Kidney (tissue), 14 donors: ENCODE data around the gene GPHA2. TPM values are rescaled to one million over a fixed set of nuclear protein-coding genes. Genes with fewer than 3 reads are reported as not detected.

Experiments used
- DNase-seq, 5 donors: peaks; one replicate each; pipeline ENCODE4 v3.0.0-alpha.2; 2013 to 2020
- FAIRE-seq: peaks from 2 replicates; lab custom pipeline; 2012; peaks lifted over from hg19 to GRCh38; lab: Jason Lieb, UNC
- H3K27ac ChIP-seq, 2 donors: one replicate each; pipeline ENCODE4 v1.7.0; 2013; ENCODE audit warnings: low read depth in 2 of 2, low read length in 2 of 2, inconsistent platforms in 1 of 2
- H3K27me3 ChIP-seq: one replicate; pipeline ENCODE4 v1.7.1; 2013; ENCODE audit warnings: low read length, inconsistent platforms; ENCODE audit not compliant: control insufficient read depth, insufficient read depth
- H3K36me3 ChIP-seq, 3 donors: one replicate each; pipeline versions ENCODE4 v1.7.0 to v1.7.1; 2013; ENCODE audit warnings: low read length in 3 of 3, control low read depth in 1 of 3, inconsistent platforms in 1 of 3; ENCODE audit not compliant: insufficient read depth in 3 of 3, control insufficient read depth in 2 of 3
- H3K4me1 ChIP-seq, 3 donors: one replicate each; pipeline versions ENCODE4 v1.7.0 to v1.7.1; 2013; ENCODE audit warnings: low read length in 3 of 3, inconsistent platforms in 1 of 3, low read depth in 1 of 3; ENCODE audit not compliant: control insufficient read depth in 2 of 3, insufficient read depth in 2 of 3
- H3K4me3 ChIP-seq, 3 donors: one replicate each; pipeline versions ENCODE4 v1.7.0 to v1.8.1; 2013; ENCODE audit warnings: low read length in 3 of 3, control low read depth in 1 of 3, inconsistent platforms in 1 of 3
- H3K9ac ChIP-seq, 3 donors: one replicate each; pipeline versions ENCODE4 v1.7.0 to v1.7.1; 2013; ENCODE audit warnings: low read length in 3 of 3, control low read depth in 1 of 3, inconsistent platforms in 1 of 3
- H3K9me3 ChIP-seq, 3 donors: one replicate each; pipeline versions ENCODE4 v1.7.0 to v1.7.1; 2013; ENCODE audit warnings: low read length in 3 of 3, control low read depth in 1 of 3, inconsistent platforms in 1 of 3; ENCODE audit not compliant: control insufficient read depth in 2 of 3, insufficient read depth in 1 of 3
- CTCF ChIP-seq: IDR thresholded peaks from 3 replicates; pipeline ENCODE4 v1.5.1; 2012; ENCODE audit warnings: mild to moderate bottlenecking, moderate library complexity, borderline replicate concordance; ENCODE audit not compliant: insufficient read depth; ENCODE audit errors: extremely low read depth
- intact Hi-C: fragments of 100-400 bp; cut with DNase I; formaldehyde crosslinking; loops from one replicate; pipeline ENCODE4 v1.11.1; 2022
- polyA plus RNA-seq: library from polyadenylated mRNA; stranded (reverse); fragments of 350-450 nt; fragmentation: Illumina TruSeq; extraction: RNeasy Lipid Tissue Mini Kit (QIAGEN cat#74804); gene quantifications from one replicate; pipeline ENCODE4 v1.2.3, GENCODE V29; 2014; ENCODE audit warnings: low read depth, low replicate concordance; ENCODE audit not compliant: insufficient read depth
- total RNA-seq: library from RNA; stranded (reverse); fragmentation: NEBNext Ultra II Directional; extraction: Animal tissue kit (Norgen Biotek cat#: 25700); gene quantifications from one replicate; pipeline ENCODE4 v1.2.1, GENCODE V29; 2021
- donor health status: control.
- donor health status: control.
- donor health status: control.
- donor health status: control.
- donor health status: control.
- donor health status: DM: yes; HTN: yes; CAD: no.
- donor health status: Normal renal cell carcinoma (clear cell type).

GPHA2 gene
- total and polyA plus RNA-seq, 2 donors from 2014 or later = 0.99 TPM; not detected in 1

GRCh38 chr11:64969209-64969608 is 33.5 kb upstream of the GPHA2 start:
- no peak for TF ChIP-seq CTCF
- Histone ChIP-seq H3K9ac (no peak overlapping the region), H3K36me3 (no peaks in the 10 kb centered on the region), H3K27ac (no peak overlapping the region), H3K4me3 (no peak overlapping the region), H3K27me3 (no peaks in the 10 kb centered on the region), H3K9me3 (no peaks in the 10 kb centered on the region), H3K4me1 (peaks cover 0 to 6% (median 4%) of the 10 kb centered on the region in 3 donors)
- intact Hi-C loops = no loop called here
- FAIRE-seq = no peak
- DNase-seq = no peak

GRCh38 chr11:64967375-64967774 is 31.7 kb upstream of the GPHA2 start:
- H3K4me1 ChIP-seq = peaks cover 0 to 6% (median 4%) of the 10 kb centered on the region in 3 donors
- no peak overlapping the region for H3K9ac ChIP-seq
- no peaks in the 10 kb centered on the region for H3K9me3 ChIP-seq
- TF ChIP-seq CTCF = no peak
- intact Hi-C loops = no loop called here
- H3K36me3 ChIP-seq = no peaks in the 10 kb centered on the region
- no peak overlapping the region for H3K27ac ChIP-seq
- H3K27me3 ChIP-seq = no peaks in the 10 kb centered on the region
- no peak overlapping the region for H3K4me3 ChIP-seq
- DNase-seq = no peak
- FAIRE-seq = no peak

GRCh38 chr11:64963072-64963631 is 27.5 kb upstream of the GPHA2 start:
- H3K27ac ChIP-seq = no peak overlapping the region
- H3K4me1 ChIP-seq = no peaks in the 10 kb centered on the region
- no peak for TF ChIP-seq CTCF
- FAIRE-seq = no peak
- intact Hi-C loops = no loop called here
- no peaks in the 10 kb centered on the region for H3K9me3 ChIP-seq
- DNase-seq = no peak
- H3K9ac ChIP-seq = no peak overlapping the region
- H3K36me3 ChIP-seq = no peaks in the 10 kb centered on the region
- no peak overlapping the region for H3K4me3 ChIP-seq
- no peaks in the 10 kb centered on the region for H3K27me3 ChIP-seq

- Histone ChIP-seq H3K4me1 (no peaks in the 10 kb centered on the region), H3K4me3 (no peak overlapping the region), H3K36me3 (no peaks in the 10 kb centered on the region), H3K9ac (no peak overlapping the region), H3K27ac (no peak overlapping the region), H3K9me3 (no peaks in the 10 kb centered on the region), H3K27me3 (no peaks in the 10 kb centered on the region)
- intact Hi-C loops = no loop called here
- FAIRE-seq (no peak), DNase-seq (no peak)
- TF ChIP-seq CTCF = no peak
Observed at GRCh38 chr11:64960719-64961118, 25.0 kb upstream of the GPHA2 start.
